ENCODE measurements around the gene MAGI2.
A peak's percentile ranks its signal among the peaks of the same experiment; 100 is the strongest.
"Not testable (repeated sequence)": the region's sequence is repeated elsewhere in the genome, so short reads cannot be mapped to it uniquely, and the experiment has no call there.

MAGI2 gene

GRCh38 chr7:78026492-78026891 lies 1427.0 kb downstream of the MAGI2 start:
- DNase-seq (ENCODE audit: low spot score) = no peak

GRCh38 chr7:78024591-78024990 lies 1428.9 kb downstream of the MAGI2 start:
- no peak for DNase-seq (ENCODE audit: low spot score)

DNA sequence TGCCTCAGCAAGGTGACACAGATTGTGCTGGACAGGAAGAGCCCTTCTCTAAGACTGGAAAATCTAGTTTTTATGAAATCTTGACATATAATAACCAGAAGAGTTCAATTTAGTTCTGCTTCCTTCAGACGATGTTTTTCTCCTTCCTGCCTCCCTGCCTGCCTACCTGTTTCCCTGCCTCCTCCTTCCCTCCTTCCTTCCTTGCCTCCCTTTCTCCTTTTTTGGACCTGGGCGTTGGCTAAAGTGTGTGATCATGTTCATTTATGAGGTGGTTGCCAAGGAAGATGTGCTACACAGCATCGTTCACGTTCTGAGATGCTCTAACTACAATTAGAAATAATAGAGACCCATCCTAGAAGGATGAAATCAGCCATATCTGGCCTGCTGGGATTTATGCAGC lies 1430.3 kb downstream of the MAGI2 start:
- DNase-seq (ENCODE audit: low spot score) = no peak

- DNase-seq (ENCODE audit: low spot score) = no peak
Measured at GRCh38 chr7:78022165-78022564, 1431.3 kb downstream of the MAGI2 start.

DNA sequence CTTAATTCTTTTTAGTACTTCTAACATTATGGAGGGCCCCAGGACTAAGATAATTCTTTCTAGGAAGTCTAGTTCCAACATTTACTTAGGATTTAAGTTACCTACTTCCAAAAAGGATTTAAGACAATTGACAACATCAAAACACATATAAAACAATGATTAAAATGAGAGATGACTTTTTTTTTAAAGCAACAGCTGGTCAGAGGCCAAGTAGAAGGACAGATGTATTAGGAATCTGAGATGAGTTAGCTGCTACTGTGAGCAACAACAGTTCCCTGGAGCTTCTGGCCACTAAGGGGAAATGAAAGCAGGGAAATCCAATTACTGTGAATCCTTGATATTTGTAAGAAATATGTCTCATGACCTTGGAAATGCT lies 1432.6 kb downstream of the MAGI2 start:
- peak; percentile 18 for DNase-seq (ENCODE audit: low spot score)

DNA sequence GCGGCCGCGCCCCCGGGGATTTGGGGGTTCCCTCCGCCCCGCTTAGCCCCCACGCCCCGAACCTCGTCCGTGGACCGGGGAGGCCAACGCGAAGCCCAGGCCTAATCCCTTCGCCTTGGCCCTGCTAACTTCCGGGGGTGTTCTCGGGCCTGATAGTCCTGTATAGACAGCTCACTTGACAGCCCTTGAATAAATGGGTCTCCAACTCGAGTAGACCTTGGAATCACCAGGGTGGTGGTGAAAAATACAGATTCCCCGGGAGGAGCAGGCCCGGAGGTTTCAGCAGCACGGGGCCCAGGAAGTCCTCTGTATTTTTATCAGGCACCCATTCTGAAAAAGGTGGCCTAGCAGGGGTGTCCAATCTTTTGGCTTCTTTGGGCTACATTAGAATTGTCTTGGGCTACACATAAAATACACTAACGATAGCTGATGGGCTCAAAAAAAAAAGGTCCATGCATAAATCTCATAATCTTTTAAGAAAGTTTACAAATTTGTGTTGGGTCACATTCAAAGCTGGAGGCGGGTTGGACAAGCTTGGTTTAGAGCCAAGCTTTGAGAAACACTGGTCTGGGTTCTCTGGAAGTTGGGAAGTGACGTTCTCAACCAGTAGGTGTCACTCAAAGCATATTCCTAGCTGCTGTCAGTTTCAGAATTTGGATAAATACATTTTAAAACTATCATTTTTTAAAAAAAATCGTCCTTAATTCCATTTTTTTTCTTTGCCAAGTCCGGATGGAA lies 1433.2 kb downstream of the MAGI2 start:
- DNase-seq (ENCODE audit: low spot score) = peak; percentile 89

- DNase-seq (ENCODE audit: low spot score) = peak; percentile 92
Measured at GRCh38 chr7:78019447-78020135, 1433.9 kb downstream of the MAGI2 start.

DNA sequence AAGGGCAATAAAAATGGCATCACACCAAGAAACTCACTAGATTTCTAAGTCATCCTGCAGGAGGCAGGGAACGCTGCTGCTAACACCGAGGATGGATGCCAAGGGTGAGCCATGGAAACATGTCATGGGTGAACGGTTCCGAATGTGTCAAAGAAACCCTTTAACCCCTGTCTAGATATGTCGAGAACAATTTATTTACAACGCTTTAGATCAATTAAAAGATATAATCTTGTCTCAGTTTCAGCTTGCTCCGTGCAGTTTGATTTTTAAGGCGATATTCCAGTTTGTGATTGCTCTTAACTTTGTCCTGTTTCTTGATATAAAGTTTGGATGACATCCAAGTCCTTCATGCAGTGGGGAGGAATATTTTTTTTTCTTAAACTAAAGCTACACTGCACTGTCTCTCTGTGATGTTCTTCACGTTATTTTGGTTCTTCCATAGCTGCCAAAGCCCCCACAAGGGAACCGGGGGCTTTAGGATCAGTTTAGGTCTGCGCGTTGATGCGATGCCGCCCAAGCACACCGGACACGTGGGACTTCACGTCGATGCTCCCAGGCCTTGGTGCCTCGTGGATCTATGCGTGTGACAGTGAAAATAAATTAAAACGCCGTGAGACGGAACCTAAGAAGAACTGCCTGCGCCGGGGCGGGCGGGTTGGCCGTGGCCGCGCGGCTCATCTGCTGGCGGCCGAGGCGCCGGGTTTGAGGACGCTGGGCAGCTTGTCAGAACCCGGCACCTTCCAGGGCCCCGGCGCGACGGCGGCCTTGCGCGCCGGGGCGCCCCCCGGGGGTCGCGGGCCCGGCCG lies 1434.6 kb downstream of the MAGI2 start:
- DNase-seq (ENCODE audit: low spot score) = peak; percentile 42

- DNase-seq (ENCODE audit: low spot score) = no peak
Measured at GRCh38 chr7:78017591-78018100, 1435.8 kb downstream of the MAGI2 start.

DNA sequence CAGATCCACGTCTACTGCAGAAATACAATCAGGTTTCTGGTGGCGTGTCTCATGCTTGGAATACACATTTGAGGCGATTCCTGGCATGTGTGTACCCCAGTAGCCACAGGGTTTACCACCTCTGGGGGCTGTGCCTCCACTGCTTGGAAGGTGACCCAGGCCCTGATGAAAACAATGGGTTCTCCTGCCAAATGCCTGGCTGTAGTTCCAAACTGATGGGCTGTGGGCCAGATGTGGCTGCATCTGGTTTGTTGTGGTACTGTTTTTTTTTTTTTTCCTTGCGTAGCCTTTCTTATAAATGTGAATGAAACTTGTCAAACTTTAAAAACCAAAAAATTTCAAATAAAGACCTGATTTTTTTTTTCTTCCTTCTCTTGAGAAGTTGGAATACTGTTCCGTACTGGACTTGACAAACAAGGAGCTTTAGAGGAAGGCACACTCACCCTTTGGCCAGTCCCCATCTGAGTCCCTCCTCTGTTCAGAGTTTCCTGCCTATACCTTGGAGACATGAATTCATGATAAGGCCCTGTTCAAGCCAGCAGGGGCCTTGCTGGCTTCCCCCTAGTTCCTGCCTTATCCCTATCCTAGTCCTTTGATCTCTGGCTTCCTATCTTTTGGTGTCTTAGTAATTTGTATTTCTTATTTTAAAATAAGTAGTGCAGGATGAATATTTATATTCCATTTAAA lies 1437.8 kb downstream of the MAGI2 start:
- no peak for DNase-seq (ENCODE audit: low spot score)

GRCh38 chr7:78014401-78014800 lies 1439.1 kb downstream of the MAGI2 start:
- no peak for DNase-seq (ENCODE audit: low spot score)

DNA sequence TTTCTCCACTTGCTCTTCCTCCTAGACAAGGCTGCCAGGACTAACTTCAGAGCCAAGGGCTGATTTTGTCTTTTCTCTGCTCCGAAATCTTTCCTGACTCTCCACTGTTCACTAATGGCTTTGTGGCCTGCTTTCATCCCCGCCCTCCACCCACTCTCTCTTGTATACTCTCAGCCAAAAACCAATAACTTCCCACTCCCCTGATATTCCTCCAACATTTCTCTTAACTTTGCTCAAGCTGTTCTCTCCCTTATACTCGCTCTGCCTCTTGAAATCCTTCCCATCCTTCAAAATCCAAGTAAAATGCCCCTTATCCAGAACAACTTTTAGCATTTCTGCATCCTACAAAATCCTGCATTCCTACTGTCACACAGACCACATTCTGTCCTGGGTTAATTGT lies 1440.1 kb downstream of the MAGI2 start:
- DNase-seq (ENCODE audit: low spot score) = no peak

- no peak for DNase-seq (ENCODE audit: low spot score)
Measured at GRCh38 chr7:78011642-78012041, 1441.8 kb downstream of the MAGI2 start.

DNA sequence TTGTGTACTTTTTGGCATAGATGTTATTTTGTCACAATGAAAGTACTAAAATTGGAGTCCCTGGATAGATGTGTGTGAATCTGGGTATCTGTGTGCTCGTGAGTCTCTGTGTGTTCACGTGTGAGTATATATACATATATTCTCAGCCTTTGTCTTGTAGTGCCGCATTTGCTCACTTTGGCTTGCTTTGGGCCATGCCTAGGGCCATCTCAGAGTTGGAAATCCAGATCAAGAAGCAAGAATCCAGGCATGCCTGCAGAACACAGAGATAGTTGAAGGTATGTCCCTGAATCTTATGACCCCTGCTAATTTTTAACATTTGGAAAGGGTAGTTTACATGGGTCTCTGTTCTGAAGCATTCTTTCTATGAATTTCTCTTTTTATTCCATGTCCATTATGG lies 1446.2 kb downstream of the MAGI2 start:
- no peak for DNase-seq (ENCODE audit: low spot score)

- DNase-seq (ENCODE audit: low spot score) = no peak
Measured at GRCh38 chr7:78006063-78006755, 1447.3 kb downstream of the MAGI2 start.

- DNase-seq (ENCODE audit: low spot score) = no peak
Measured at GRCh38 chr7:78002715-78003114, 1450.8 kb downstream of the MAGI2 start.

GRCh38 chr7:78002021-78002420 lies 1451.4 kb downstream of the MAGI2 start:
- no peak for DNase-seq (ENCODE audit: low spot score)

DNA sequence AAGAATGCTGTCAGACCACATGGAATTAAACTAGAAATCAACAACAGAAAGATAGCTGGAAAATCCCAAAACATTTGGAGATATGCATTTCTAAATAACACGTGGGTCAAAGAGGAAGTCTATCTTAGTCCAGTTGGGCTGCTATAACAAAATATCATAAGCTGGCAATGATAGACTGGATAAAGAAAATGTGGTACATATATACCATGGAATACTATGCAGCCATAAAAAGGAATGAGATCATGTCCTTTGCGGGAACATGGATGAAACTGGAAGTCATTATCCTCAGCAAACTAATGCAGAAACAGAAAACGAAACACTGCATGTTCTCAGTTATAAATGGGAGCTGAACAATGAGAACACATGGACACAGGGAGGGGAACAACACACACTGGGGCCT lies 1454.3 kb downstream of the MAGI2 start:
- DNase-seq (ENCODE audit: low spot score) = not testable (repeated sequence)

GRCh38 chr7:77995717-77996116 lies 1457.8 kb downstream of the MAGI2 start:
- DNase-seq (ENCODE audit: low spot score) = no peak

GRCh38 chr7:77993838-77994237 lies 1459.6 kb downstream of the MAGI2 start:
- DNase-seq (ENCODE audit: low spot score) = no peak

- DNase-seq (ENCODE audit: low spot score) = no peak
Measured at GRCh38 chr7:77991656-77992055, 1461.8 kb downstream of the MAGI2 start.

Data from GM03348 (cell line).